GM12873 (cell line): ENCODE data around the gene CTCFL.

Source experiments
- TF ChIP-seq, protein P1 (sequence below): IDR thresholded peaks from 2 replicates; pipeline ENCODE4 v1.5.1; 2012; ENCODE audit warnings: low read depth, mild to moderate bottlenecking, moderate library complexity, low read length, control low read depth; ENCODE audit not compliant: insufficient read depth; ENCODE audit errors: missing control alignments

Gene CTCFL

DNA sequence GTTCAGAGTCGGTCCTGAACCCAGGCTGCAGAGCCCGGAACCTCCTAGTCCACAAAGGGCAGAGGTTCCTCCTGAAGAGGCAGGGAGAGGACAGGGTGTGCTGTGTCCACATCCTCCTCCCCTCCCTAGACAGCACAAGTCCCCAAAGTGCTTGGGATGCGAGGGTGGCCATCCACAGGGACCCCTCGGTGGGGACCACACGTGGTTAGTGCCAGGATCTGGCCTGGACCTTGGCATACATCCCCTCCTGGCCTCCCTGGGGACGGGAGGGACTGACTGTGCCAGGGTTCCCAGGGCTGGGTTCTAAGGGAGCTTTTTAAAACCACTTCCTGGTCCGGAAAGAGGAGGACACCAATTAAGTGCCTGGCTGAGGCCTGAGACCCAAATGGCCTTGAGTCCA lies 63.2 kb downstream of the CTCFL start:
- TF ChIP-seq, protein P1, sequence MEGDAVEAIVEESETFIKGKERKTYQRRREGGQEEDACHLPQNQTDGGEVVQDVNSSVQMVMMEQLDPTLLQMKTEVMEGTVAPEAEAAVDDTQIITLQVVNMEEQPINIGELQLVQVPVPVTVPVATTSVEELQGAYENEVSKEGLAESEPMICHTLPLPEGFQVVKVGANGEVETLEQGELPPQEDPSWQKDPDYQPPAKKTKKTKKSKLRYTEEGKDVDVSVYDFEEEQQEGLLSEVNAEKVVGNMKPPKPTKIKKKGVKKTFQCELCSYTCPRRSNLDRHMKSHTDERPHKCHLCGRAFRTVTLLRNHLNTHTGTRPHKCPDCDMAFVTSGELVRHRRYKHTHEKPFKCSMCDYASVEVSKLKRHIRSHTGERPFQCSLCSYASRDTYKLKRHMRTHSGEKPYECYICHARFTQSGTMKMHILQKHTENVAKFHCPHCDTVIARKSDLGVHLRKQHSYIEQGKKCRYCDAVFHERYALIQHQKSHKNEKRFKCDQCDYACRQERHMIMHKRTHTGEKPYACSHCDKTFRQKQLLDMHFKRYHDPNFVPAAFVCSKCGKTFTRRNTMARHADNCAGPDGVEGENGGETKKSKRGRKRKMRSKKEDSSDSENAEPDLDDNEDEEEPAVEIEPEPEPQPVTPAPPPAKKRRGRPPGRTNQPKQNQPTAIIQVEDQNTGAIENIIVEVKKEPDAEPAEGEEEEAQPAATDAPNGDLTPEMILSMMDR, result no peak

DNA sequence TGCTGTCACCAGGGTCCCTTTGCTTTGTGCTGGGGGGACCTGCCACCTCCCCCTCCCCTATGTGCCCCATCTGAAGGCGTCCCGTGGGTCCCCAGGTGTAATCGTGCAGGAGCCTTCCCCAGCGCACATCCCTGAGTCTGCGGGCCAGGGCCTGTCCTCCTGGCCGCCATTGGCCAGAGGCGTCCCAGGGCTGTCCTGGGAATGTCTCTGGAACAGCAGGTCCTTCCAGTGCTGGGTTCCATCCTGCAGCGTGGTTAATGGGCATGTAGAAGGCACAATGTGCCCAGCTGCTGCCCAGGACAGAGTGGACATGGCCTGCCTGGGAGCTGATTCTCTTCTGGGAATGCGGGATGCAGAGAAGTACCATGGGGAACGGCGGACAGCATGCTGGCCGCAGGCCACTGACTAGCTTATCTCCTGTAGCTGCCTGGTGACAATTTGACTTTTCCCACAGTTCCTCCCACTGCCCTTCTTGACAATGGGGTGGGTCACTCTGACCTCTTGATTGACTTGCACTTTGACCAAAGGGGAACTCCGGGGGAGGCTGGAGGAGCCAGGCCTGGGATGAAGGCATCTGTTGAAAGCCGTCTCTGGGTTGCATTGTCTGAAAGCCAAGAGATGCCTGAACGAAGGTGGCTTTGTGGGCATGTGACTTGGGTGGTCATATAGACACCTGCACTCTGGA lies 64.0 kb downstream of the CTCFL start:
- TF ChIP-seq, protein P1, result no peak

DNA sequence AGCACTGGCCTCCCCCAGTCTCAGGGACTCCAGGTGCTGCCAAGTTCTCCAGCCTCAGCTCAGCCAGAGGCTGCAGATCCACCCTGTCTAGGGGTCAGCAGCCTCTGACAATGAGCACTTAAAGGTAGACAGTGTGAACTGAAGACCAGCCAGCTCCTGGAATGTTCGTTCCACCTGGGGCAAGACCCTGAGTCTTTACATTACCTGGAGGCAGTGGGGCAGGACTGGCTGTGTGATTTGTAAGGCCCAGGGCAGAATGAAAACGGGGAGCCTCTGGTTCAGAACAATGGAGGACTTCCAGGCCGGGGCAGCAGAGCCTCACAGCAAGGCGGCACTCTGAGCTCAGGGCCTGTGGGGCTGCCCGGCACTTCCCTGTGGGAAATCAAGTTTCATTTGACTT lies 65.0 kb downstream of the CTCFL start:
- TF ChIP-seq, protein P1, result no peak

DNA sequence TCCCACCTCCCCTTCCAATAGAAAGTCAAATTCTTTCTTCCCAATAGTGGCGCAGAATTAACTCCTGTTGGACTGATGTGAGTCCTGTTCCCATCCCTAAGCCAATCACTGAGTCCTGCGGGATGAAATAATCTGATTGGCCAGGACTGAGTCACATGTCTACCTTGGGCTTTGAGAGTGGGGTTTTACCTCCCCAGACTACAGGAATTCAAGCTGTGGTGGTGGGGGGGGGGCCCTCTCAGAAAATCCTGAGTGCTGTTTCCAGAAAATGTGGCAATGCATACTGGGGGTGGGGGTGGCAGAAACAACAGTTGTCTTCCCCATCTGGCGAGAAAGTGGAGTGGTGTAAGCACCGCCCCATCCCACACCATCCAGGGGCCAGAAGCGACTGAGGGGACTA lies 65.7 kb downstream of the CTCFL start:
- TF ChIP-seq, protein P1, result no peak

DNA sequence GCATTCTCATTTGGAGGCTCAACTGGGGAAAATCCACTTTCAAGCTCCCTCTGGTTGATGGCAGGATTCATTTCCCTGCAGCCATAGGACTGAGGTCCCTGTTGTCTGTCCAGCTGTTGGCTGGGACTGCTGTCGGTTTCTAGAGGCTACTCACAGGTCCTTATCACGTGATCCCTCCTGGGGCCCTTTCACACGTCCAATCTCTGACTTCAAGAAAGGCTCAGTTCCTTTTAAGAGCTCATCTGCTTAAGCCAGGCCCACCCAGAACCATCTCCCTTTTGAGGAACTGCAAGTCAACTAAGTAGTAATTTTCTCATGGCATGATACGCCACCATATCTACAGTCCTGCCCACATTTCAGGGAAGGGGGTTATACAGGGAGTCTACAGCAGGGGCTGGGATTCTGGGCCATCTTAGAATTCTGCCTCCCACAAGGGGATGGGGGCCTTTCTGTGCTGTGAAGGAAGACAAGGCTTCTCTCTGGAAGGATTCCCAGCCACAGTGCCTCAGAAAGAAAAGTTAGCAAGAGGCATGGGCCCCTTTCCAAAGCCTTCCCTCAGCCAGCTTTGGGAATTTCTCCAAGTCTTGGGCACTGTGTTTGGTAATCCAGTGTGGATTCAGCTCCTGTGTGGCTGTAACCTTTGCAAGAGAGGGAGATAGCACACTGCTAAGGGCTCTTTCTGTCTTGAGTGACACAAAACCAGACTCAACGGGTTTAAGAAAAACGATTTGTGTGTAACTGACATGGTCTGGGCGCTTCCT lies 66.4 kb downstream of the CTCFL start:
- TF ChIP-seq, protein P1, result no peak

DNA sequence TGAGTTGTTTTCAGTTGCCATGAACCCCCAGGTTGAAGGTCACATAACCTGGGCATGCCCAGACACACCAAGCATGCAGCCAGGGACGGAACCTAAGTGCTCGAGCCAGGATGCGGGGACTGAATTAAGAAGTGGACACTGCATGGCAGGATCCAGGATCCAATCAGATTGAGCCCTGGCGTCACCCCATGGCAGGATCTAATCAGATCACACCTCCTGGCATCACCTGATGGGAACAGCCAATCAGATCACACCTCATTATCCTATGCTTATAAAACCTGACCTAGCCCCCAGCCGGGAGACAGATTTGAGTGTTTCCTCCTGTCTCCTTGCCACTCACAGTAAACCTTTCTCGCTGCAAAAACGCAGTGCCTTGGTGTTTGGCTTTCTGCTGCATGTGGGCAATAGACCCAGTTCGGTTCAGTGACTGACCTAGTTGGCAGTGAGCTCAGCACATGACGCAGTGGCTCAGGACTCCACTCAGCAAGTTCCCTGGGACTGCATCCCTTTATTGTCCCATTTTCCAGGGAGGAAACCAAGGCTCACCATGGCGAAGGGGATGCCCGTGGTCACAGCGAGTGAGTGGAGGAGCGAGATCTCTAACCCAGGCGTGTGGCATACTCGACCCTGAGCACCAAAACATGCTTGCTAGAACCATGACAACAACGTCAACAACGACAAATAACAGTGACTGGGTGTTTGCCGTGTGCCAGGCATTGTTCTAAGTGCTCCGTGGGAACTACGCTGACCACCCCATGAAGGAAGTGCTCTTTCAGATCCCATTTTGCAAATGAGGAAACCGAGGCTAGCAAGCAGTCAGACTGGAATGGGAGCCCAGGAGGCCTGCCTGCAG lies 67.5 kb downstream of the CTCFL start:
- TF ChIP-seq, protein P1, result no peak

DNA sequence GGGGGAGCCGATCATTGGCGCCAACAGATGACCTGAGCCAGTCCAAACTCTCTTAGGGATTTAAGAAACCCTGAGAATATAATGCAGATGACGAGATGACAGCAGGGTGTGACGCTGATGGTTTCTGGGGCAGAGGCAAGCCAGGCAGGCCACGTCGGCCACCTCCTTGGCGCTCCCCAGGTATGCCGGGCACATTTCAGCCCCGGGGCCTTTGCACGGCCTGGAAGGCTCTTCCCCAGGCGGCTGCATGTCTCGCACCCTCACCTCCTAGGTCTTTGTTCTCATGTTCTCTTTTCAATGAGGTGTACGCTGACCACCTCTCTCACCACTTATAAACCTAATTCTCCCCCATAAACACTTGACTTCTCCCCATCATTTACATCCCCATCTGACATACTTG lies 68.8 kb downstream of the CTCFL start:
- TF ChIP-seq, protein P1, result no peak
